ENCODE data around the gene HSPA1A.
"Not testable (repeated sequence)": the region's sequence is repeated elsewhere in the genome, so short reads cannot be mapped to it uniquely, and the experiment has no call there.

The HSPA1A gene

DNA sequence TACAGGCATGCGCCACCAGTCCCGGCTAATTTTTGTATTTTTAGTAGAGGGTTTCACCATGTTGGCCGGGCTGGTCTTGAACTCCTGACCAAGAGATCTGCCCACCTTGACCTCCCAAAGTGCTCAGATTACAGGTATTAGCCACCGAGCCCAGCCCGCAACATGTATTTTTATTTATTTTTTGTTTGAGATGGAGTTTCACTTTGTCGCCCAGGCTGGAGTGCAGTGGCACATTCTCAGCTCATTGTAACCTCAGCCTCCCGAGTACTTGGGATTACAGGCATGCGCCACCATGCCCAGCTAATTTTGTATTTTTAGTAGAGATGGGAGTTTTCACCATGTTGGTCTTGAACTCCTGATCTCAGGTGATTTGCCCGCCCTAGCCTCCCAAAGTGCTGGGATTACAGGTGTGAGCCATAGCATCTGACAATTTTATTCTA is 22.8 kb downstream of the HSPA1A start:
- H3K4me1 ChIP-seq (ENCODE audit: control insufficient read depth, insufficient read depth, low read length) = peaks cover 28% of the 10 kb centered on the region
- H3K9me3 ChIP-seq (ENCODE audit: control insufficient read depth in 2 of 2, low read length in 2 of 2); H3K9ac ChIP-seq (ENCODE audit: low read length in 2 of 2); H3K4me3 ChIP-seq (ENCODE audit: low read length in 2 of 2); H3K27me3 ChIP-seq (ENCODE audit: control insufficient read depth in 1 of 2, insufficient read depth in 2 of 2, low read length in 2 of 2); H3K27ac ChIP-seq (ENCODE audit: low read length): not testable (repeated sequence)
- H3K36me3 ChIP-seq (ENCODE audit: control insufficient read depth in 2 of 2, insufficient read depth in 2 of 2, low read length in 2 of 2) = peaks cover 17 to 36% of the 10 kb centered on the region in 2 donors

GRCh38 chr6:31838968-31839367 is 23.6 kb downstream of the HSPA1A start:
- Histone ChIP-seq H3K27me3 (ENCODE audit: control insufficient read depth in 1 of 2, insufficient read depth in 2 of 2, low read length in 2 of 2) (no peaks in the 10 kb centered on the region), H3K4me3 (ENCODE audit: low read length in 2 of 2) (no peak overlapping the region), H3K27ac (ENCODE audit: low read length) (no peak overlapping the region), H3K36me3 (ENCODE audit: control insufficient read depth in 2 of 2, insufficient read depth in 2 of 2, low read length in 2 of 2) (peaks cover 17 to 36% of the 10 kb centered on the region in 2 donors), H3K9me3 (ENCODE audit: control insufficient read depth in 2 of 2, low read length in 2 of 2) (no peaks in the 10 kb centered on the region), H3K4me1 (ENCODE audit: control insufficient read depth, insufficient read depth, low read length) (peaks cover 28% of the 10 kb centered on the region), H3K9ac (ENCODE audit: low read length in 2 of 2) (no peak overlapping the region)

- not testable (repeated sequence) for H3K27ac ChIP-seq (ENCODE audit: low read length); H3K27me3 ChIP-seq (ENCODE audit: control insufficient read depth in 1 of 2, insufficient read depth in 2 of 2, low read length in 2 of 2); H3K9me3 ChIP-seq (ENCODE audit: control insufficient read depth in 2 of 2, low read length in 2 of 2); H3K4me3 ChIP-seq (ENCODE audit: low read length in 2 of 2); H3K9ac ChIP-seq (ENCODE audit: low read length in 2 of 2)
- Histone ChIP-seq H3K4me1 (ENCODE audit: control insufficient read depth, insufficient read depth, low read length) (peaks cover 28% of the 10 kb centered on the region), H3K36me3 (ENCODE audit: control insufficient read depth in 2 of 2, insufficient read depth in 2 of 2, low read length in 2 of 2) (peaks cover 17 to 43% of the 10 kb centered on the region in 2 donors)
These were observed 24.4 kb downstream of the HSPA1A start for GRCh38 chr6:31839779-31840126.

GRCh38 chr6:31842053-31842452 is 26.7 kb downstream of the HSPA1A start:
- Histone ChIP-seq H3K36me3 (ENCODE audit: control insufficient read depth in 2 of 2, insufficient read depth in 2 of 2, low read length in 2 of 2) (peaks cover 17 to 40% of the 10 kb centered on the region in 2 donors), H3K27ac (ENCODE audit: low read length) (no peak overlapping the region), H3K9me3 (ENCODE audit: control insufficient read depth in 2 of 2, low read length in 2 of 2) (no peaks in the 10 kb centered on the region)

GRCh38 chr6:31844507-31844906 is 29.2 kb downstream of the HSPA1A start:
- no peak overlapping the region for H3K9ac ChIP-seq (ENCODE audit: low read length in 2 of 2)
- no peak overlapping the region for H3K27ac ChIP-seq (ENCODE audit: low read length)
- no peaks in the 10 kb centered on the region for H3K9me3 ChIP-seq (ENCODE audit: control insufficient read depth in 2 of 2, low read length in 2 of 2)
- H3K36me3 ChIP-seq (ENCODE audit: control insufficient read depth in 2 of 2, insufficient read depth in 2 of 2, low read length in 2 of 2) = peaks cover 2 to 24% of the 10 kb centered on the region in 2 donors
- H3K4me1 ChIP-seq (ENCODE audit: control insufficient read depth, insufficient read depth, low read length) = no peaks in the 10 kb centered on the region
- no peaks in the 10 kb centered on the region for H3K27me3 ChIP-seq (ENCODE audit: control insufficient read depth in 1 of 2, insufficient read depth in 2 of 2, low read length in 2 of 2)
- no peak overlapping the region for H3K4me3 ChIP-seq (ENCODE audit: low read length in 2 of 2)

More at GRCh38 chr6:31842053-31842452, 26.7 kb downstream of the HSPA1A start:
- Histone ChIP-seq H3K27me3 (ENCODE audit: control insufficient read depth in 1 of 2, insufficient read depth in 2 of 2, low read length in 2 of 2) (no peaks in the 10 kb centered on the region), H3K9ac (ENCODE audit: low read length in 2 of 2) (no peak overlapping the region), H3K4me1 (ENCODE audit: control insufficient read depth, insufficient read depth, low read length) (peaks cover 10% of the 10 kb centered on the region), H3K4me3 (ENCODE audit: low read length in 2 of 2) (no peak overlapping the region)

GRCh38 chr6:31847276-31847978 is 32.1 kb downstream of the HSPA1A start:
- H3K4me1 ChIP-seq (ENCODE audit: control insufficient read depth, insufficient read depth, low read length) = no peaks in the 10 kb centered on the region
- no peak overlapping the region for H3K9ac ChIP-seq (ENCODE audit: low read length in 2 of 2)
- no peaks in the 10 kb centered on the region for H3K9me3 ChIP-seq (ENCODE audit: control insufficient read depth in 2 of 2, low read length in 2 of 2)
- H3K27me3 ChIP-seq (ENCODE audit: control insufficient read depth in 1 of 2, insufficient read depth in 2 of 2, low read length in 2 of 2) = no peaks in the 10 kb centered on the region
- H3K4me3 ChIP-seq (ENCODE audit: low read length in 2 of 2) = no peak overlapping the region
- H3K27ac ChIP-seq (ENCODE audit: low read length) = no peak overlapping the region
- H3K36me3 ChIP-seq (ENCODE audit: control insufficient read depth in 2 of 2, insufficient read depth in 2 of 2, low read length in 2 of 2) = peaks cover 0 to 11% of the 10 kb centered on the region in 2 donors

GRCh38 chr6:31850765-31851484 is 35.6 kb downstream of the HSPA1A start:
- H3K9ac ChIP-seq (ENCODE audit: low read length in 2 of 2) = no peak overlapping the region
- no peak overlapping the region for H3K27ac ChIP-seq (ENCODE audit: low read length)
- H3K4me3 ChIP-seq (ENCODE audit: low read length in 2 of 2) = no peak overlapping the region
- no peaks in the 10 kb centered on the region for H3K9me3 ChIP-seq (ENCODE audit: control insufficient read depth in 2 of 2, low read length in 2 of 2)
- no peaks in the 10 kb centered on the region for H3K4me1 ChIP-seq (ENCODE audit: control insufficient read depth, insufficient read depth, low read length)
- no peaks in the 10 kb centered on the region for H3K27me3 ChIP-seq (ENCODE audit: control insufficient read depth in 1 of 2, insufficient read depth in 2 of 2, low read length in 2 of 2)
- no peaks in the 10 kb centered on the region for H3K36me3 ChIP-seq (ENCODE audit: control insufficient read depth in 2 of 2, insufficient read depth in 2 of 2, low read length in 2 of 2)

- Histone ChIP-seq H3K4me1 (ENCODE audit: control insufficient read depth, insufficient read depth, low read length) (no peaks in the 10 kb centered on the region), H3K9ac (ENCODE audit: low read length in 2 of 2) (no peak overlapping the region), H3K4me3 (ENCODE audit: low read length in 2 of 2) (no peak overlapping the region), H3K9me3 (ENCODE audit: control insufficient read depth in 2 of 2, low read length in 2 of 2) (no peaks in the 10 kb centered on the region), H3K27ac (ENCODE audit: low read length) (no peak overlapping the region), H3K27me3 (ENCODE audit: control insufficient read depth in 1 of 2, insufficient read depth in 2 of 2, low read length in 2 of 2) (no peaks in the 10 kb centered on the region), H3K36me3 (ENCODE audit: control insufficient read depth in 2 of 2, insufficient read depth in 2 of 2, low read length in 2 of 2) (no peaks in the 10 kb centered on the region)
These were observed 36.1 kb downstream of the HSPA1A start for GRCh38 chr6:31851485-31851832.

GRCh38 chr6:31851980-31852718 is 36.8 kb downstream of the HSPA1A start:
- not testable (repeated sequence) for H3K4me1 ChIP-seq (ENCODE audit: control insufficient read depth, insufficient read depth, low read length); H3K4me3 ChIP-seq (ENCODE audit: low read length in 2 of 2); H3K36me3 ChIP-seq (ENCODE audit: control insufficient read depth in 2 of 2, insufficient read depth in 2 of 2, low read length in 2 of 2); H3K9me3 ChIP-seq (ENCODE audit: control insufficient read depth in 2 of 2, low read length in 2 of 2); H3K27me3 ChIP-seq (ENCODE audit: control insufficient read depth in 1 of 2, insufficient read depth in 2 of 2, low read length in 2 of 2); H3K9ac ChIP-seq (ENCODE audit: low read length in 2 of 2); H3K27ac ChIP-seq (ENCODE audit: low read length)

- peaks cover 12% of the 10 kb centered on the region for H3K4me1 ChIP-seq (ENCODE audit: control insufficient read depth, insufficient read depth, low read length)
- H3K9ac ChIP-seq (ENCODE audit: low read length in 2 of 2) = not testable (repeated sequence)
These were observed 42.4 kb downstream of the HSPA1A start for GRCh38 chr6:31857774-31858173.

More at GRCh38 chr6:31857774-31858173, 42.4 kb downstream of the HSPA1A start:
- H3K27me3 ChIP-seq (ENCODE audit: control insufficient read depth in 1 of 2, insufficient read depth in 2 of 2, low read length in 2 of 2); H3K4me3 ChIP-seq (ENCODE audit: low read length in 2 of 2); H3K9me3 ChIP-seq (ENCODE audit: control insufficient read depth in 2 of 2, low read length in 2 of 2); H3K27ac ChIP-seq (ENCODE audit: low read length): not testable (repeated sequence)
- peaks cover 24 to 30% of the 10 kb centered on the region in 2 donors for H3K36me3 ChIP-seq (ENCODE audit: control insufficient read depth in 2 of 2, insufficient read depth in 2 of 2, low read length in 2 of 2)

Measured in stomach smooth muscle (tissue), 2 donors.